Right ventricle myocardium superior (tissue), 1 donor: ENCODE measurements around the gene NINJ1. TPM values are rescaled to one million over a fixed set of nuclear protein-coding genes. Genes with fewer than 3 reads are reported as not detected.

Source experiments
- ATAC-seq: fragments of 200-7000 bp; cut with Tn5 transposase; one replicate; pipeline ENCODE4 v1.9.1; 2020; ENCODE audit warnings: mild to moderate bottlenecking; ENCODE audit not compliant: poor library complexity
- DNase-seq: peaks from one replicate; pipeline ENCODE4 v3.0.0-alpha.2; 2020
- intact Hi-C: fragments of 100-400 bp; cut with DNase I; formaldehyde crosslinking; loops from one replicate; pipeline ENCODE4 v1.11.2; 2022
- long read RNA-seq: library from polyadenylated mRNA; unstranded; transcript quantifications from one replicate; pipeline ENCODE4 v2.0.0, GENCODE V29; 2021
- total RNA-seq: library from RNA; stranded (reverse); fragmentation: NEBNext Ultra II Directional; extraction: Animal tissue kit (Norgen Biotek cat#: 25700); gene quantifications from one replicate; pipeline ENCODE4 v1.2.1, GENCODE V29; 2021
- donor health status: DM: no; HTN: yes; CAD: no; lungs with severe emphysema.

The NINJ1 gene
- total RNA-seq = 49.2 TPM
- long read RNA-seq, transcript NINJ1-201 (4 exons, 1,281 nt) = major isoform, 109 of 118 reads
- long read RNA-seq, partial matches to known transcripts = 8 of 118 reads
- long read RNA-seq, other reads (novel, unspliced or antisense) = 1 of 118 reads

GRCh38 chr9:93134015-93134739, at the start of gene NINJ1:
Gene NINJ1 (minus strand): TSS chr9:93134251. CDS start chr9:93134217, 34 bp downstream.
- intact Hi-C loops = no loop called here
- DNase-seq (peak; percentile 79), ATAC-seq (peak; percentile 87)

GRCh38 chr9:93183131-93183662, 49.1 kb upstream of the NINJ1 start:
- no peak for DNase-seq
- no peak for ATAC-seq
- intact Hi-C loops = no loop called here

GRCh38 chr9:93182572-93182971, 48.5 kb upstream of the NINJ1 start:
- DNase-seq = peak; percentile 66
- ATAC-seq = no peak
- intact Hi-C loops = no loop called here

GRCh38 chr9:93181672-93182435, 47.8 kb upstream of the NINJ1 start:
- no peak for DNase-seq
- intact Hi-C loops = no loop called here
- ATAC-seq = no peak

GRCh38 chr9:93180938-93181337, 46.9 kb upstream of the NINJ1 start:
- ATAC-seq (no peak), DNase-seq (no peak)

GRCh38 chr9:93178851-93179786, 45.1 kb upstream of the NINJ1 start:
- DNase-seq (no peak), ATAC-seq (no peak)
- intact Hi-C loops = no loop called here

More at GRCh38 chr9:93180938-93181337, 46.9 kb upstream of the NINJ1 start:
- intact Hi-C loops = no loop called here

GRCh38 chr9:93177676-93178075, 43.6 kb upstream of the NINJ1 start:
- intact Hi-C loops = no loop called here
- DNase-seq = no peak
- no peak for ATAC-seq

- intact Hi-C loops = no loop called here
- no peak for DNase-seq
- ATAC-seq = no peak
Measured at GRCh38 chr9:93174976-93175375, 40.9 kb upstream of the NINJ1 start.

- DNase-seq (peak; percentile 10), ATAC-seq (no peak)
- intact Hi-C loops = no loop called here
Measured at GRCh38 chr9:93173365-93174051, 39.5 kb upstream of the NINJ1 start.

- intact Hi-C loops = no loop called here
- DNase-seq (peak; percentile 10), ATAC-seq (no peak)
Measured at GRCh38 chr9:93172666-93173364, 38.8 kb upstream of the NINJ1 start.

- DNase-seq (no peak), ATAC-seq (no peak)
- intact Hi-C loops = no loop called here
Measured at GRCh38 chr9:93171261-93171990, 37.4 kb upstream of the NINJ1 start.

GRCh38 chr9:93170571-93170970, 36.5 kb upstream of the NINJ1 start:
- DNase-seq (no peak), ATAC-seq (no peak)
- intact Hi-C loops = no loop called here

- DNase-seq (no peak), ATAC-seq (no peak)
- intact Hi-C loops = no loop called here
Measured at GRCh38 chr9:93169444-93169843, 35.4 kb upstream of the NINJ1 start.

- ATAC-seq = peak; percentile 78
- no peak for DNase-seq
- intact Hi-C loops = no loop called here
Measured at GRCh38 chr9:93168581-93168980, 34.5 kb upstream of the NINJ1 start.

GRCh38 chr9:93167838-93168237, 33.8 kb upstream of the NINJ1 start:
- intact Hi-C loops = no loop called here
- DNase-seq = no peak
- ATAC-seq = no peak

GRCh38 chr9:93167185-93167584, 33.1 kb upstream of the NINJ1 start:
- ATAC-seq (no peak), DNase-seq (no peak)
- intact Hi-C loops = no loop called here

- intact Hi-C loops = no loop called here
- ATAC-seq (no peak), DNase-seq (no peak)
Measured at GRCh38 chr9:93166699-93167098, 32.6 kb upstream of the NINJ1 start.
